Uterus (tissue), 2 donors: ENCODE results near the gene ANKRD55.

ENCODE experiments used
- POLR2A ChIP-seq, 2 donors: fragments of 450-650 bp; IDR thresholded peaks; one replicate each; pipeline ENCODE4 v1.6.1; 2016; ENCODE audit warnings: antibody characterized with exemption in 2 of 2, mild to moderate bottlenecking in 1 of 2, moderate library complexity in 1 of 2
- TF ChIP-seq, protein P1 (sequence below), 4 experiments: fragments of 200-600 bp in 2 of 4; fragments of 450-650 bp in 2 of 4; sonication (generic) in 2 of 4; IDR thresholded peaks; one replicate each; pipeline ENCODE4 v1.5.1; 2016 to 2019; ENCODE audit warnings: antibody characterized with exemption in 4 of 4, mild to moderate bottlenecking in 2 of 4, moderate library complexity in 1 of 4

DNA sequence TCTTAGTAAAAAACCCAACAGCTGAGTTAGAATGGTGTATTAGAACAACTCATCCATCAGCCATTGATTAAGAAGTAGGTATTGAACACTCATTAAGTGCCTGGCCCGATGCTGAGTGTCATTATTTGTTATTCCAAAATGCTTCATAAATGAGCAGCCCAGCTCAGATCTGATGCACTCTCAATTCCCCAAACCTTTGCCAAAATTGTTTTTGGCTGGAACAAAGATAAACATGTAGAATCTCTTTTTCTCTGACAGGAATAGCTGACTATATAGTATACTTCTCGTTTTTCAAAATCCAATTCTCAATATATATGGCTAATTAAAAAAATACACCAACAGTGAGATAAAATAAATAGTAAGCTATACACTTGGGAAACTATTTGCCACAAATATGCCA is 20.0 kb upstream of the ANKRD55 start:
- TF ChIP-seq, protein P1, sequence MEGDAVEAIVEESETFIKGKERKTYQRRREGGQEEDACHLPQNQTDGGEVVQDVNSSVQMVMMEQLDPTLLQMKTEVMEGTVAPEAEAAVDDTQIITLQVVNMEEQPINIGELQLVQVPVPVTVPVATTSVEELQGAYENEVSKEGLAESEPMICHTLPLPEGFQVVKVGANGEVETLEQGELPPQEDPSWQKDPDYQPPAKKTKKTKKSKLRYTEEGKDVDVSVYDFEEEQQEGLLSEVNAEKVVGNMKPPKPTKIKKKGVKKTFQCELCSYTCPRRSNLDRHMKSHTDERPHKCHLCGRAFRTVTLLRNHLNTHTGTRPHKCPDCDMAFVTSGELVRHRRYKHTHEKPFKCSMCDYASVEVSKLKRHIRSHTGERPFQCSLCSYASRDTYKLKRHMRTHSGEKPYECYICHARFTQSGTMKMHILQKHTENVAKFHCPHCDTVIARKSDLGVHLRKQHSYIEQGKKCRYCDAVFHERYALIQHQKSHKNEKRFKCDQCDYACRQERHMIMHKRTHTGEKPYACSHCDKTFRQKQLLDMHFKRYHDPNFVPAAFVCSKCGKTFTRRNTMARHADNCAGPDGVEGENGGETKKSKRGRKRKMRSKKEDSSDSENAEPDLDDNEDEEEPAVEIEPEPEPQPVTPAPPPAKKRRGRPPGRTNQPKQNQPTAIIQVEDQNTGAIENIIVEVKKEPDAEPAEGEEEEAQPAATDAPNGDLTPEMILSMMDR (IDR thresholded peaks at IDR 0.05) = no peak
- no peak for TF ChIP-seq POLR2A (IDR thresholded peaks at IDR 0.05)
